ENCODE data around the gene LHFPL3.

Gene LHFPL3

DNA sequence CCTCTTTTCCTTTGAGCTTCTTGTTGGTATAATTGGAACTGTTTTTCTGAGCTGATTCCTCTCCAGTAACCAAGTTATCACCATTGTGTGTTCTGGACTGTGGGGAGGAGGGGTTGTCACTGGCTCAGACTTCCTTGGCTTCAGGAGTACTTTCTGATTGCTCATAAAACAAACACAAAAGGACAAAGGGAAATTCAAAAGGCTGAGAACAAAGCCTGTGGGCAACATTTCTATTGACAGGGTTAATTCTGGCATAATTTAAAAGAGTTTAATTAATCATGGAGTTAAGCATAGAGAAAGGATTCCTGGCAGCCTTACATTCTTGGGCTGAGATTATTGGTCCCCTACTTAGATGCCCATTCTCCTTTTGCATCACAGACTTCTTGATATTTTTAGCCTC, 462.7 kb downstream of the LHFPL3 start:
- in situ Hi-C loops (cut with HindIII; ENCODE audit: low sequenced_read_pairs): no loop called here

GRCh38 chr7:104793066-104793465, 464.7 kb downstream of the LHFPL3 start:
- in situ Hi-C loops (cut with HindIII; ENCODE audit: low sequenced_read_pairs): no loop called here

- in situ Hi-C loops (cut with HindIII; ENCODE audit: low sequenced_read_pairs): no loop called here
Measured at GRCh38 chr7:104794154-104794553, 465.8 kb downstream of the LHFPL3 start.

DNA sequence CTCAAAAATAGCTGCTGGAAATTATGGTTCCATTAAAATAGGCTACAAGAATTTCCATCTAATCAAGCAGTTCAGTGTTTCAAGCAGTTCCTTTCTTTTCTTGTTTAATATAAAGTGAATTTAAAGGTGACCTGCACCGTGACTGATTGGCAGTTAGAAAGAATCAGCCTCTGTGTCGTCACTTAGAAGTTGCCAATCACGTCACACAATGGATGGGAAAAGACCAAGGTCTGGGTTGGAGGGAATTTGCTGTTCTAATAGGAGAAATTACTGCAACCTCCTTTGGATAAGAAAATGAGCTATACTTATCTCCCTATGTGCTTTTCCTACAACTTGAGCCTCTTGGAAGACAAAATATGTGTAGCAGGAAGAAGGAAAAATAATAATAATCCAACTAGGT, 466.2 kb downstream of the LHFPL3 start:
- in situ Hi-C loops (cut with HindIII; ENCODE audit: low sequenced_read_pairs): no loop called here

- in situ Hi-C loops (cut with HindIII; ENCODE audit: low sequenced_read_pairs): no loop called here
Measured at GRCh38 chr7:104795086-104795485, 466.7 kb downstream of the LHFPL3 start.

DNA sequence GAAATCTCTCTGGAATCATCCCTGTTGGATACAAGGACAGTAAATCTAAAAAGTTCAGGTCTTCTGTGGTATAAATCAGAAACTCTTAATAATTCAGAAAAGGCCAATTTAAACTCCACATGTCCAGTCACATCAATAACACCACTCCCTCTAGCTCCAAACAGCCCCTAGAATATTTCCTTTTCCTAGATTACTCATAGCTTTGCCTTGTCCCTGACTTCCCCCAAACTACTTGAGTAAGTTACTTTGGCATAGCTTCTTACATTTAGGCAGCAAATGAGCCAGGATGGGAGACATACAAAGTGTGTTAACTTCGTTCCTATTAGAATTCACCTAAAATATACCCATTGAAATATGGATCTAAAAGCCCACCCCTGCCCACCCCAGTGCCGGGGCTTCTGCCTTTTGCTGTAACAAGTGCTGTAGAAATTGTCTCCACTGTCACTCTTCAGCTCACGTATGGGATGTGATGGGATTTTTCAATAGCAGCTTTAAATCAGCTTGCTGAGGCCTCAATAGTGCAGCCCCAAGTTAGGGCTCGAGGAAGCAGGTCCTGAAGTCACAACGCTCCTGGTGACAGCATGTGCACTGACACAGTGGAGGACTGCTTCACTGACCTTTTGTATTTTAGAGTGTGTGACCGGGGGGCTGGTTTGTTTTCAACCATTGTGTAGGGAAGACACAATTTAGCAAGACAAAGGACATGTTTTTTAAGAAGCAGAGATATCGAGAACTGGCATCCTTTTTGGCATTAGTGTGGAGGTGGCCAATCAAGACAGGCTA, 467.4 kb downstream of the LHFPL3 start:
- in situ Hi-C loops (cut with HindIII; ENCODE audit: low sequenced_read_pairs): no loop called here

GRCh38 chr7:104800307-104800706, 471.9 kb downstream of the LHFPL3 start:
- in situ Hi-C loops (cut with HindIII; ENCODE audit: low sequenced_read_pairs): no loop called here

DNA sequence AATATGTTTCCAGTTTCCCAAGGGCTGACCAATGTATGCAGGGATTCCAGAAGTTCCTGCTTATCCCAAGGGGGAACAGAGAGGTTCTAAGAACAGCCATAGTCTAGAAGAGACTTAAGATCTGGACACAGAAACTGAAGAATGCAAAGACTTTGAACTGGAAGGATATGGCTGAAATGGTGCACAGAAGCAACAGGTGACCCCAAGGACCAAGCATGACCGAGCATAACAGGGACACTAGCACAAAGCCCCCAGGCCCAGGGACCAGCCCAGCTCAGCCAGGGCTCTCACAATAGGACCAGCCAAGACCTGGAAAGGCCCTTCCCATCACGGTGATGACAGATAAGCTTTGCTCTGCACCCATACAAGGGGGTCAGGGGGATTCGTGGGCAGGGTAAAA, 472.6 kb downstream of the LHFPL3 start:
- in situ Hi-C loops (cut with HindIII; ENCODE audit: low sequenced_read_pairs): no loop called here

DNA sequence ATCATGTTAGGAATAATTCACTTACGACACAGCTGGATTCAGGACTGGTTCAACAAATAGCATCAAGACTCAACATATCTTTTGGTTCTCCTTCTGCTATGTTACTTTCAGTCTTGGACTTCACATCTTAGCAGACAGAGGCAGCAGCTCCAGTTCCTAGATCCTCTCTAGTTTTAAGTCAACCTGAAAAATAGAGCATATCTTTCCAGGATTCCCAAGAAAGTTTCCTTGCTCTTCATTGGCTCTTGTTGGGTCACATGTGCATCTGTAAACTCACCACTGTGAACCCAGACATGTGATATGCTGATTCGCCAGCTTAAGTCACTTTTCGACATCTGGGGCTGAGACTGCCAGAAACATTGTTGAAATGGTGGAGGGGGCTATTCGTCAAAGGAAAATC, 475.5 kb downstream of the LHFPL3 start:
- in situ Hi-C loops (cut with HindIII; ENCODE audit: low sequenced_read_pairs): no loop called here

DNA sequence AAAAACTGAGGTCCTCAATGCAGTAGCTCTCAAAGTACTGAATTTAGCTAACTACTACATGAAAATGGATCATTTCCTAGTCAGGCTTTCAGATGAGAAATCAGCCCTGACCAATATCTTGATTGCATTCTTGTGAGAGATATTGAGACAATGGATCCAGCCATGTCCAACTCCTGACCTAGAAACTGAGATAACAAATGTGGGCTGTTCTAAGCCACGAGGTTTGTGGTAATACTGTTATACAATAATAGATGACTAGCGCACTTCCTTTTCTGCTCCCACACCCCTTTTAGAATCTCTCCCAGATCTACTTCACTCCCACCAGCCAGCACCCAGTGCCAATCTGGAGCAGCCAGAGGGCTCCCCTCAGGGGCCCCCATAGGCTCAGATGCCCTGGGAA, 476.3 kb downstream of the LHFPL3 start:
- in situ Hi-C loops (cut with HindIII; ENCODE audit: low sequenced_read_pairs): no loop called here

DNA sequence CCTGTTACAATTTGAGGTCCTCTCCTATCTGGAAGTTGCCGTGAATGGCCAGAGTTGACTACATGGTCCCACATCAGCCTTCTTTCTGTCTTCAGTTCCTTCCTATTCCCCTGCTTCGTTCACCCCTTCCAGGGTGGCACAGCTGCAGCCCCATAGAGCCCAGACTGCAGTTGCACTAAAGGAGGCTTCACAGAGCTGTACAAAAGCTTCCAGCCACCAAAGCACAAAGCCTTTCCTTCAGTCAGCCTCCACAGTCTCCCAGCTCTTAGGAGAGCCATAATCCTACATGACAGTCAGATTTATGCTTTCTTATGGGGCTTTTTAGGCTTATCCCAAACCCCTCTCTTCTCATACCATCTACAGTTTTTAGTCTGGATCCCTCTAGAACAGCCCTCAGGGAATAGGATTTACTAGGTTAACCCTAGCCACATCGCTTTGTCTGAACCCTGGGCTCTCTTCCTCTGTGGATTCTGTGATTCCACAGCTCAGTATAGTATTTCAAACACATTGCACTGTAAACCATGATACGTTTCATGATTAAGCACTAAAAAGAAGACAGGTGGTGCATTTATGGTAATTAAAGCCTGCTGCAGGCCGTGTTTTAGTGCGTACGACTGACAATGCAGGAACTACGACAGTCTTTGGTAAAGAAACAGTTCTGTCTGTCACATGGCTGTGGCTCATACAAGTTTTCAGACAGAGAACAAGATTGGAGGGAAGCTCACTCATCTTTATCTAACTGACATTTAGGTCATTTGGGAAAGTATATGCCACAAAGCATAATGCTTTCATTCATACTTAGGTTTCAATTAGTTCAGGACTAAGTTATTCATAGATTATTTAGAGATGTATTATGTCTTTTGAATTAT, 477.3 kb downstream of the LHFPL3 start:
- in situ Hi-C loops (cut with HindIII; ENCODE audit: low sequenced_read_pairs): no loop called here

- in situ Hi-C loops (cut with HindIII; ENCODE audit: low sequenced_read_pairs): no loop called here
Measured at GRCh38 chr7:104807671-104808070, 479.3 kb downstream of the LHFPL3 start.

- in situ Hi-C loops (cut with HindIII; ENCODE audit: low sequenced_read_pairs): no loop called here
Measured at GRCh38 chr7:104809906-104810305, 481.5 kb downstream of the LHFPL3 start.

- in situ Hi-C loops (cut with HindIII; ENCODE audit: low sequenced_read_pairs): no loop called here
Measured at GRCh38 chr7:104814126-104814525, 485.7 kb downstream of the LHFPL3 start.

GRCh38 chr7:104814671-104815400, 486.4 kb downstream of the LHFPL3 start:
- in situ Hi-C loops (cut with HindIII; ENCODE audit: low sequenced_read_pairs): no loop called here

DNA sequence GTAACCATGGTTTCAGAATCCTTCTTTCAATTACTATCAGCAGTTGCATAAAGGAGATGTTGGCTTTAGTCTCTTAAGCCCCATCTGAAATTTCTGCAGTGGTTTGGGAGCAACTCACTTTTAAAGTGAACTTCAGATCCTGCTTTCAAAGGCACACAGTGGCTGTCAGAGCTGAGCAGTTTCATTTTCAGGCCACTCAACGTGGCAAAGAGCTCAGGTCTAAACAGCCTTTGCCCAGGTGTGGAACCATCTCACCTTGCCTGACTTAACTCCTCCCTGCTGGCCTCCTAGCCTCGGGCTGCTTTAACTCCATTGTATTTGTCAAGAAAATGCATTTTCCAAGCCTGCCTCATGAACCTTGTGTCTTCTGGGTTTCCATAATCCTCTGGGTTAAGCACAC, 488.1 kb downstream of the LHFPL3 start:
- in situ Hi-C loops (cut with HindIII; ENCODE audit: low sequenced_read_pairs): no loop called here

- in situ Hi-C loops (cut with HindIII; ENCODE audit: low sequenced_read_pairs): no loop called here
Measured at GRCh38 chr7:104818961-104819880, 490.8 kb downstream of the LHFPL3 start.

- in situ Hi-C loops (cut with HindIII; ENCODE audit: low sequenced_read_pairs): no loop called here
Measured at GRCh38 chr7:104820836-104821535, 492.6 kb downstream of the LHFPL3 start.

- in situ Hi-C loops (cut with HindIII; ENCODE audit: low sequenced_read_pairs): no loop called here
Measured at GRCh38 chr7:104823177-104823576, 494.8 kb downstream of the LHFPL3 start.

DNA sequence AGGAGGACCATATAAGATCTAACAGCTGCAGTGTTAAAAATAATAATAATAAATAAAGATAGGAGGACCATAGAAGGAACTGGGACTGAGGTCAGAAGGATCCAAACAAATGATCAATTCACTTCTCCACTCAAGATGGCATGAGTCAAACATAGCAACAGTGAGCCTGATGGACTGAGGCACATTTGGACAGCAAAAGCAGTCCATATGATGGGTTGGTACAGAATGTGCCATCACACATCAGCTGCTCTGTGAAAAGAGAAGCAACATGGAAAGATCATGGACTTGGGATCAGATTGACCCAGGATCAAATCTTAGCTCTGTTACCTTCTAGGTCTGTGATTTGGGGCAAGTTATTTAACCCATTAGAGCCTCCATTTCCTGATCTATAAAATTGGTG, 496.7 kb downstream of the LHFPL3 start:
- in situ Hi-C loops (cut with HindIII; ENCODE audit: low sequenced_read_pairs): no loop called here

Measured in DLD1 (cell line).